GM20431 (cell line): Measurements from ENCODE around the gene PITPNB.

Source experiments
- in situ Hi-C: fragments of 300-500 bp; cut with MseI, MboI; formaldehyde crosslinking; loops from one replicate; pipeline ENCODE4 v1.15.0; 2020; ENCODE audit warnings: low sequenced_read_pairs; ENCODE audit not compliant: unreplicated experiment

Gene PITPNB

GRCh38 chr22:27919222-27919941, at the start of gene PITPNB:
PITPNB (minus strand) TSS chr22:27919256; CDS start chr22:27919191, 65 bp downstream.
- in situ Hi-C loops = no loop called here

GRCh38 chr22:27966168-27967064, 47.4 kb upstream of the PITPNB start:
- in situ Hi-C loops = no loop called here

- in situ Hi-C loops = no loop called here
Observed at GRCh38 chr22:27962268-27963044, 43.4 kb upstream of the PITPNB start.

GRCh38 chr22:27961680-27962079, 42.6 kb upstream of the PITPNB start:
- in situ Hi-C loops = no loop called here

- in situ Hi-C loops = no loop called here
Observed at GRCh38 chr22:27961182-27961581, 42.1 kb upstream of the PITPNB start.

- in situ Hi-C loops = no loop called here
Observed at GRCh38 chr22:27959335-27960090, 40.5 kb upstream of the PITPNB start.

GRCh38 chr22:27952779-27953178, 33.7 kb upstream of the PITPNB start:
- in situ Hi-C loops = no loop called here

GRCh38 chr22:27952091-27952490, 33.0 kb upstream of the PITPNB start:
- in situ Hi-C loops = no loop called here

- in situ Hi-C loops = no loop called here
Observed at GRCh38 chr22:27949421-27949820, 30.4 kb upstream of the PITPNB start.

- in situ Hi-C loops = no loop called here
Observed at GRCh38 chr22:27948569-27948968, 29.5 kb upstream of the PITPNB start.

- in situ Hi-C loops = no loop called here
Observed at GRCh38 chr22:27947448-27947847, 28.4 kb upstream of the PITPNB start.

- in situ Hi-C loops = no loop called here
Observed at GRCh38 chr22:27941143-27941542, 22.1 kb upstream of the PITPNB start.

GRCh38 chr22:27937453-27937852, 18.4 kb upstream of the PITPNB start:
- in situ Hi-C loops = no loop called here

GRCh38 chr22:27935897-27936296, 16.8 kb upstream of the PITPNB start:
- in situ Hi-C loops = no loop called here

GRCh38 chr22:27934069-27934468, 15.0 kb upstream of the PITPNB start:
- in situ Hi-C loops = no loop called here

GRCh38 chr22:27933186-27933983, 14.3 kb upstream of the PITPNB start:
- in situ Hi-C loops = no loop called here

GRCh38 chr22:27930331-27931060, 11.4 kb upstream of the PITPNB start:
- in situ Hi-C loops = no loop called here

GRCh38 chr22:27927608-27928007, 8.6 kb upstream of the PITPNB start:
- in situ Hi-C loops = no loop called here
